GM19238 (cell line): ENCODE results near the gene FBLIM1.
"Not testable (repeated sequence)": the region's sequence is repeated elsewhere in the genome, so short reads cannot be mapped to it uniquely, and the experiment has no call there.

Experiments
- DNase-seq: peaks from one replicate; pipeline ENCODE4 v3.0.0; 2011; ENCODE audit warnings: low spot score; ENCODE audit not compliant: insufficient read length

FBLIM1 gene

GRCh38 chr1:15767941-15768340 is 9.3 kb downstream of the FBLIM1 start:
- DNase-seq, result no peak

DNA sequence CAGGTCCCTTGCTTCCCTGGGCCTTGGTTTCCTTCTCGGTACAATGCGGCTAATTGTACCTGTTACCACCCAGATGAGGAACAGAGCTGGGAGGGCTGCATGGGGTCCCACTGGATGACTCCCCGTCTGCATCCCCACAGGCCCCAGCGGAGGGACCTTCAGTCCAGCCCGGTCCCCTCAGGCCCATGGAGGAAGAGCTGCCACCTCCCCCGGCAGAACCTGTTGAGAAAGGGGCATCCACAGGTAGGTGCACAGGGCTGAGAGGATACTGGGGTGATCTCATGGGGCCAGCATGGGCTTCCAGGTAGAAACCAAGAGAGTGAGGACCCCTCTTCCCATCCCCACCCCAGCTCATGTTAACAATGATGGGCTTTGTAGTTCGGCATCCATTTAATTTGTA is 9.8 kb downstream of the FBLIM1 start:
- DNase-seq, result no peak

DNA sequence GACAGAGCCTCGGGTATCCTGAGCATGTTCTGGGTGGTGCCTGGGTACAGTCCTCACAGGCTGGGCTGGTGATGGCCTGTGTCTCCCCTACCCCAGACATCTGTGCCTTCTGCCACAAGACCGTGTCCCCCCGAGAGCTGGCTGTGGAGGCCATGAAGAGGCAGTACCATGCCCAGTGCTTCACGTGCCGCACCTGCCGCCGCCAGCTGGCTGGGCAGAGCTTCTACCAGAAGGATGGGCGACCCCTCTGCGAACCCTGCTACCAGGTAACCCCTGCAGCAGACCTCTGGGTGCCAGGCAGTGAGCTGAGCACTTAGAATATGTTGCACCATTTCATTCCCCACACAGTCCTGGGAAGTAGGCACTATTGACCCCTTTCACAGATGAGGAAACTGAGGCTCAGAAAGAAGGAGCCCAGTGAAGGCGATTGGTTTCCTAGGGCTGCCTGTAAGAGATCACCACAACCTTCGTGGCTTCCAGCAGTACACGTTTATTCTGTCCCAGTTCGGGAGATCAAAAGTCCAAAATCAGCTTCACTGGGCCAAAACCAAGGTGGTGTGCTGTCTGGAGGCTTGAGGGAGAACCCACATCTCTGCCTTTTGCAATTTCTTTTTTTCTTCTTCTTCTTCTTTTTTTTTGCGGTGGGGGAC is 11.8 kb downstream of the FBLIM1 start:
- no peak for DNase-seq

- no peak for DNase-seq
Observed at GRCh38 chr1:15771836-15772515, 13.4 kb downstream of the FBLIM1 start.

GRCh38 chr1:15775706-15776105 is 17.1 kb downstream of the FBLIM1 start:
- no peak for DNase-seq

DNA sequence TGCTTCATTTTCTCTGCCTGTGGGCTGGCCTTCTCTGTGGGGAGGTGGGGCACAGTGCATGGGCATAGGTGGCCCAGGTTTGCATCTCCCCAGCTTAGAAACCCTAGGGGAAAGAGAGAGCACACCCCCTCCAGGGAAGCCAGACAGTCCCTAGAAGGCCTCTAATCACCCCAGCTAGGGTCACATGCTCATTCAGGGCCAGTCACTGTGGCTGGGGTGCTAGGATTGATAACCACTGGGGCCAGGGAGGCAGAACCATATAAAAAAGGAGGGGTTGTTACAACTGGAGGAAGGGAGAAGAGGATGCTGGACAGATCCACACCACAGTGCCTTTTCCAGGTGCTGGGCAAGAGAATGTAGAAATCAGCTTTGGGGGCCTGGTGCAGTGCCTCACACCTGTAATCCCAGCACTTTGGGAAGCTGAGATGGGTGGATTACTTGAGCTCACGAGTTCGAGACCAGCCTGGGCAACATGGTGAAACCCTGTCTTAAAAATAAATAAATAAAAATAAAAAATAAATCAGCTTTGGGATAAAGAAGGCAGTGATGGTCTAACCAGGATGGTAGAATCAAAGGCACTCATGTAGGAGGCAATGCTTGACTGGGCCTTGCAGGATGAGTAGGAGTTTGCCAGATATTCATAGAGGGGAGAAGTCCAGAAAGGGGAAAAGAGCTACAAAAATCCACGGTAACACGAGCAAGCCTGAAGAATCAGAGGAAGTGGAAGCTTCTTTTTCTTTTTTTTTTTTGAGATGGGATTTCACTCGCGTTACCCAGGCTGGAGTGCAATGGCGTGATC is 19.5 kb downstream of the FBLIM1 start:
- DNase-seq, result no peak

GRCh38 chr1:15785683-15786082 is 27.1 kb downstream of the FBLIM1 start:
- DNase-seq, result no peak

DNA sequence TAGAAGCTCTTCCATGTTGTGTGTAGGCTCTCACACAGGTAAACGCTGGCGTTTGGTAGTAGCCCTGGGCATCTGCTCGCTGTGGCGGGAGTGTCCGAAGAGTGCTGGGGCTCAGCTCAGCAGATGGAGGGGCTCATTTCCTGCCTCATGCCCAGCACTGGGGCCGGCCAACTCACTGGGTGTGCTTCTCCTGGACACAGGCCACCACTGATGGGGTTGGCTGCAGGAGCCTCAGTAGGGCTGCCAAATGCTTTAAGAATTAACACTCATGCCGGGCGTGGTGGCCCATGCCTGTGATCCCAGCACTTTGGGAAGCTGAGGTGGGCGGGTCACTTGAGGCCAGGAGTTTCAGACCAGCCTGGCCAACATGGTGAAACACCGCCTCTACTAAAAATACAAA is 28.0 kb downstream of the FBLIM1 start:
- DNase-seq, result no peak

DNA sequence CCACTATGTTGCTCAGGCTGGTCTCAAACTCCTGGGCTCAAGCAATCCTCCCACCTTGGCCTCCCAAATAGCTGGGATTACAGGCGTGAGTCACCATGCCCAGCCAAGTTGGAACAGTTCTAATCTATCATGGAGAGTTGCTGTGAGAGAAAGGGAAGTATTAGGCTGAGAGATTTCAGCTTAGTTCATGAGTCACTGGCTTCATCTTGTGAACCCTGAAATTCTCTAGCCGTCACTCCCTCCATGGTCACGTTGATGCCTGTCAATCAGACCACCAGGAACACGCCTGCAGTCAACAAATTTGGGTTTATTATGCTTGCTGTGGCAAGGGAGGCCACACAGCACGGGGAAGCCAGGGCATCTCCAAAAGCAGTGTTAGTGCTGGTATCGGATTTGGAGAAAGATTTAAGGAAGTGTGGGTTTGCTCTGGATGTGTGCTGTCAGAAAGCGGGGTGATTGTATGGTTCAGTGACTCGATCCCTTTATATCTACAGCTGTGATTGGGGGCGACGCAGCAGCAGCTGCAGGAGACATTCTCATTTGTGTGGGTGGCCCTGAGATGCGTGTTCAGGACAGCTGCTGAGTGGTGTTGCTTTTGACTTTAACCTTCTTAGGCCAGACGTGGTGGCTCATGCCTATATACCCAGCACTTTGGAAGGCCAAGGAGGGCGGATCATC is 30.2 kb downstream of the FBLIM1 start:
- DNase-seq, result no peak

- DNase-seq, result no peak
Observed at GRCh38 chr1:15796086-15796462, 37.5 kb downstream of the FBLIM1 start.

DNA sequence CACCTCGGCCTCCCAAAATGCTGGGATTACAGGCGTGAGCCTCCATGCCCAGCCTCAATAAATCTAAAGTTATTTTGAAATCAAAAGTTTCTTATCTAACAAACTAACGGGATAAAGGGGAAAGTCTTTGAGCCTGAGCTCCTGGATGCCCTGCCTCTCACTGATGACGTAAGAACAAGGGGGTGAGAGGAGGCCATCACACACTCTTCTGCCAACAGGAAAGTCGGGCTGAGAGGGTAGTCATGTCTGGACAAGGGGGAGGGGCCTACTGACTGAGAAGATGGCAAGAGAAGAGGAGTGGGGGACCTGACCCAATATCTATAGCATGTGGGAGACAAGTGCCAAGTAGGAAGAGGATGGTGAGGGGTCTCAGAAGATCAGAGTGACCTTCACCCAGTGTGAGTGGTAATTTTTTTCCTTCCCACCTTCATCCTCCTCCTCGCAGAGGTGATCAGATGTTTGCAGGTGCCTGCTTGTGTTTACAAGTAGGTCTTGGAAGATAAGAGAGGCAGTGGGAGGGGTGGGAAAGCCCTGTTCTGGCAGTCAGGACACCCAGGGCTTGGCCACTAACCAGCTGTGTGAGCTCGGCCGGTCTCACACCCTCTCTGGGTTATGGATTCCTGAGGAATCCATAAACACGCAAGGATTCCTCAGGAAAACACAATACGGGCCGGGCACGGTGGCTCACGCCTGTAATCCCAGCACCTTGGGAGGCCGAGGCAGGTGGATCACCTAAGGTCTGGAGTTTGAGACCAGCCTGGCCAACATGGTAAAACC is 39.2 kb downstream of the FBLIM1 start:
- no peak for DNase-seq

- no peak for DNase-seq
Observed at GRCh38 chr1:15799004-15799867, 40.6 kb downstream of the FBLIM1 start.

- DNase-seq, result no peak
Observed at GRCh38 chr1:15799928-15800835, 41.6 kb downstream of the FBLIM1 start.

DNA sequence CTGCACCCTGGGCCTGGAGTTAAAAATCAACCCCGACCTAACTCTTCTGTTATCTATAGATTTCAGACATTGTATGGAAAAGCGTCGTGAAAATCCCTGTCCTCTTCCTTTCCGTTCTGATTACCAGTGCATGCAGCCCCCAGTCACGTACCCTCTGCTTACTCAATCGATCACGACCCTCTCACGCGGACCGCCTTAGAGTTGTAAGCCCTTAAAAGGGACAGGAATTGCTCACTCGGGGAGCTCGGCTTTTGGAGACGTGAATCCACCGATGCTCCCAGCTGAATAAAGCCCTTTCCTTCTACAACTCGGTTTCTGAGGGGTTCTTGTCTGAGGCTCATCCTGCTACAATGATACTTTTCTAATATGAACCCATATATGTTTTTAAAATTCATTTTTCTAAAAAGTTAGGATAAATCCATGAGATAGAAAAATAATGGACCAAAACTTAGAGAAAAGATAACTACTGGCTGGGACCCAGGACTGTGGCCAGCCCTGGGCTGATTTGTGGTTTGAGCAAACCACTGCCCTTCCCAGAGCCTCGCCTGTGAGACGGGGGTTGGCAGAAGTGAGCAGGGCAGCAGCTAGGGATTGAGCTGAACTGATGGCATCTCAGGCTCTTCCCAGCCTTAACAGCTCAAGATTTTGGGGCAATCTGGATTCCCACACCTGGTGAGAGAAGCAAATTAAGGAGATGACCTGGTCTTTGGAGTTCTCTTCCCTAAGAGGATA is 43.8 kb downstream of the FBLIM1 start:
- DNase-seq, result no peak

DNA sequence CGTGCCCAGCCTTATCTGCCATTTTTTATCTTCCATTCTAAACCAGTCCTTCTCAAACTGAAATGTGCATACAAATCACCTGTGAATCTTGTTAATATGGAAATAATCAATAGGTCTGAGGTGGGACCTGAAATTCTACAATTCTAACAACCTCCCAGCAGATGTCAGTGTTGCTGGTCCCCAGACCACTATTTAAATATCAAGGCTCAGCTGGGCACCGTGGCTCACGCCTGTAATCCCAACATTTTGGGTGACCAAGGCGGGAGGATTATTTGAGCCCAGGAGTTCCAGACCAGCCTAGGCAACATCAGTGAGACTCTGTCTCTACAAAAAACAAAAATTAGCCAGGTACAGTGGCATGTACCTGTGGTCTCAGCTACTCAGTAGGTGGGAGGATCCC is 44.8 kb downstream of the FBLIM1 start:
- peak; percentile 32 for DNase-seq

DNA sequence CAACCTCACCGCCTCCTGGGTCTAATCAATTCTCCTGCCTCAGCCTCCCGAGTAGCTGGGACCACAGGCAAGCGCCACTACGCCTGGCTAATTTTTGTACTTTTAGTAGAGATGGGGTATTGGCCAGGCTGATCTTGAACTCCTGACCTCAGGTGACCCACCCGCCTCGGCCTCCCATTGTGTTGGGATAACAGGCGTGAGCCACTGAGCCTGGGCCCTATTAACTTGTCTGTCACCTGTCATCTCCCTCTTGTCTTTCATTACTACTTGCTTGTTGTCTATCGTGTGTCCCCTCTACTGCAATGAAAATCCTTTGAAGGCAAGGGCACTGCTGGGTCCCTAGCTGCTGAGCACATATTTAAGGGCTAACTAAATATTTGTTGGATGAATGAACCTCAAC is 45.5 kb downstream of the FBLIM1 start:
- DNase-seq, result no peak

- no peak for DNase-seq
Observed at GRCh38 chr1:15807121-15807520, 48.5 kb downstream of the FBLIM1 start.

GRCh38 chr1:15807549-15807948 is 49.0 kb downstream of the FBLIM1 start, which contains the start of gene UQCRHL:
TSS of gene UQCRHL (minus strand) at chr1:15807649. CDS start at chr1:15807649, 0 bp downstream.
- DNase-seq, result not testable (repeated sequence)
